Fibroblast of lung (primary cell): Measurements from ENCODE around the gene NTN1. TPM values are rescaled to one million over a fixed set of nuclear protein-coding genes. Genes with fewer than 3 reads are reported as not detected.

Experiments used
- DNase-seq, 2 donors: peaks; one replicate each; pipeline versions ENCODE4 v3.0.0 to v3.0.0-alpha.2; 2010; ENCODE audit warnings: low read depth in 2 of 2
- H2AFZ ChIP-seq: 2 replicates; pipeline ENCODE4 v1.5.1; 2012; ENCODE audit warnings: low read length, control low read depth, inconsistent platforms
- H3K27ac ChIP-seq: 2 replicates; pipeline ENCODE4 v1.5.1; 2011; ENCODE audit warnings: low read length, control low read depth; ENCODE audit not compliant: insufficient read depth
- H3K27me3 ChIP-seq: 2 replicates; pipeline ENCODE4 v1.5.1; 2011; ENCODE audit warnings: mild to moderate bottlenecking, low read length; ENCODE audit not compliant: control insufficient read depth, insufficient read depth
- H3K36me3 ChIP-seq: 2 replicates; pipeline ENCODE4 v1.5.1; 2011; ENCODE audit warnings: low read length; ENCODE audit not compliant: control insufficient read depth, insufficient read depth
- H3K4me1 ChIP-seq: 2 replicates; pipeline ENCODE4 v1.5.1; 2011; ENCODE audit warnings: low read length; ENCODE audit not compliant: control insufficient read depth, insufficient read depth; ENCODE audit errors: extremely low read depth
- H3K4me2 ChIP-seq: 2 replicates; pipeline ENCODE4 v1.5.1; 2011; ENCODE audit warnings: low read length, control low read depth; ENCODE audit not compliant: insufficient read depth; ENCODE audit errors: extremely low read depth
- H3K4me3 ChIP-seq, 4 experiments: fragments of 200-600 bp in 1 of 4; sonication (generic) in 1 of 4; replicated peaks in 1 of 4; 2 replicates each; pipeline ENCODE4 v1.5.1; 2011 to 2016; ENCODE audit warnings: low read length in 4 of 4, low read depth in 3 of 4, mild to moderate bottlenecking in 3 of 4, control low read depth in 2 of 4, inconsistent platforms in 1 of 4, mixed read lengths in 1 of 4; ENCODE audit not compliant: insufficient read depth in 1 of 4; ENCODE audit errors: control extremely low read depth in 1 of 4
- H3K79me2 ChIP-seq: 2 replicates; pipeline ENCODE4 v1.5.1; 2012; ENCODE audit warnings: mild to moderate bottlenecking, low read length, inconsistent platforms; ENCODE audit not compliant: control insufficient read depth, insufficient read depth
- H3K9ac ChIP-seq: 2 replicates; pipeline ENCODE4 v1.5.1; 2011; ENCODE audit warnings: mild to moderate bottlenecking, low read length, control low read depth; ENCODE audit not compliant: insufficient read depth
- H3K9me3 ChIP-seq: 2 replicates; pipeline ENCODE4 v1.5.1; 2012; ENCODE audit warnings: low read depth, low read length; ENCODE audit not compliant: control insufficient read depth, insufficient read depth
- H4K20me1 ChIP-seq: 2 replicates; pipeline ENCODE4 v1.5.1; 2011; ENCODE audit warnings: low read length; ENCODE audit not compliant: control insufficient read depth, insufficient read depth; ENCODE audit errors: extremely low read depth
- EZH2 ChIP-seq: IDR thresholded peaks from 2 replicates; pipeline ENCODE4 v1.5.1; 2012; ENCODE audit warnings: low read length, control low read depth, mild to moderate bottlenecking; ENCODE audit errors: missing control alignments
- polyA plus RNA-seq, 2 donors: library from polyadenylated mRNA; depleted of rRNA in 1 of 2; stranded (reverse) in 1 of 2; unstranded in 1 of 2; fragments of >200 nt; gene quantifications; 2 replicates each; pipeline ENCODE4 v1.2.1, GENCODE V29; 2011 to 2012; ENCODE audit warnings: missing spikeins in 1 of 2
- total RNA-seq: library from RNA; depleted of rRNA; stranded (reverse); fragments of >200 nt; gene quantifications from 2 replicates; pipeline ENCODE4 v1.2.1, GENCODE V29; 2014
- TF ChIP-seq, protein P1 (sequence below), 2 donors: IDR thresholded peaks in 1 of 2; conservative IDR thresholded peaks in 1 of 2; 1 replicate in 1 of 2; 2 replicates in 1 of 2; pipeline ENCODE4 v1.5.1; 2011 to 2012; ENCODE audit warnings: low read length in 2 of 2, control low read depth in 1 of 2, inconsistent platforms in 1 of 2, low read depth in 1 of 2, mild to moderate bottlenecking in 1 of 2

The NTN1 gene
- total and polyA plus RNA-seq, 2 donors (not counting 1 experiment from before 2014, with no cell fraction given): 0.17 to 3.1 TPM

DNA sequence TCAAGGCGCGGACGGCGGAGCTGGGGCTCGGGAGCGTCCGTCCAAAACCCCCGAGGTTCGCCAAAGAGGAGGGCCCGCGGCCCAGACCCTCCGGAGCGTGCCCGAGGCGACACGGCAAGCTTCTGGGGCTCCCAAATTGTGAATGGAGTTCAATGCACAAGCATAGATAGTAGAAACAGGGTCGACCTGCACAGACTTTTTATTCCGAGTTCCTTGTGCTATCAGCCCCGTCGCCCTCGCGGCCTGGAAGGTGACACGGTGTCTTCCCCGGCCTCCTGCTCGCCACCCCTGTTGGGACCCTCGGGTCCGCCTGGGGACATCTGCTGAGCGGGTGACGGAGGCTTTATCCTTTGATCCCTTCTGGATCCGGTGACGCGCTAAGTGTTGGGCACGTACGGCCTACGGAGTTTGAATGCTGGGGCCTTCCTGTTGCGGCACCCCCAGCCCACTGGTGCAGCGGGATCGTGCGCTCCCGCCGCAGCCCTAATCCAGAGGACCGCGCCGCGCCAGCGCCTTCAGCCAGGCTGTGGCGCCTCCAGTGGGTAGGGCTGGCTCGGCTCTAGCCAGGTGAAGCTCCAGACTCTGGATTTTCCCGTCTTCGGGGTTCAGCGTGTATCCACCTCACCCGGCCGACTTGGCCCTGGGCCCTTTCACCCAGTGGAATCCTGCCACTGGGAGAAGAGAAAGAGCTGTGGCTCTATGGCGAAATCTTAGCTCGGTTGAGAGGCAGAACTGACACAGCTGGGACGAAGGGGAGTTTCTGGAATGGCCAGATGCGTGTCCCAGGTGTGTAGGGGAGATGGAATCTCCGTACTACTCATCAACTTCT, 17.0 kb upstream of the NTN1 start:
- H3K79me2 ChIP-seq: no peaks in the 10 kb centered on the region
- no peaks in the 10 kb centered on the region for H4K20me1 ChIP-seq
- TF ChIP-seq, protein P1, sequence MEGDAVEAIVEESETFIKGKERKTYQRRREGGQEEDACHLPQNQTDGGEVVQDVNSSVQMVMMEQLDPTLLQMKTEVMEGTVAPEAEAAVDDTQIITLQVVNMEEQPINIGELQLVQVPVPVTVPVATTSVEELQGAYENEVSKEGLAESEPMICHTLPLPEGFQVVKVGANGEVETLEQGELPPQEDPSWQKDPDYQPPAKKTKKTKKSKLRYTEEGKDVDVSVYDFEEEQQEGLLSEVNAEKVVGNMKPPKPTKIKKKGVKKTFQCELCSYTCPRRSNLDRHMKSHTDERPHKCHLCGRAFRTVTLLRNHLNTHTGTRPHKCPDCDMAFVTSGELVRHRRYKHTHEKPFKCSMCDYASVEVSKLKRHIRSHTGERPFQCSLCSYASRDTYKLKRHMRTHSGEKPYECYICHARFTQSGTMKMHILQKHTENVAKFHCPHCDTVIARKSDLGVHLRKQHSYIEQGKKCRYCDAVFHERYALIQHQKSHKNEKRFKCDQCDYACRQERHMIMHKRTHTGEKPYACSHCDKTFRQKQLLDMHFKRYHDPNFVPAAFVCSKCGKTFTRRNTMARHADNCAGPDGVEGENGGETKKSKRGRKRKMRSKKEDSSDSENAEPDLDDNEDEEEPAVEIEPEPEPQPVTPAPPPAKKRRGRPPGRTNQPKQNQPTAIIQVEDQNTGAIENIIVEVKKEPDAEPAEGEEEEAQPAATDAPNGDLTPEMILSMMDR (conservative IDR thresholded peaks at IDR 0.05 in 1 of 2, IDR thresholded peaks at IDR 0.05 in 1 of 2; ENCODE audit: low read depth in 1 of 2, low read length in 2 of 2): no peak
- TF ChIP-seq EZH2: peak; percentile 31
- H3K4me2 ChIP-seq: no peak overlapping the region
- H3K27ac ChIP-seq: no peak overlapping the region
- no peaks in the 10 kb centered on the region for H3K9me3 ChIP-seq
- no peak overlapping the region for H3K4me3 ChIP-seq
- H2AFZ ChIP-seq: no peak overlapping the region
- H3K27me3 ChIP-seq: peaks cover 16% of the 10 kb centered on the region
- H3K9ac ChIP-seq: no peak overlapping the region
- no peaks in the 10 kb centered on the region for H3K4me1 ChIP-seq
- no peaks in the 10 kb centered on the region for H3K36me3 ChIP-seq
- no peak for DNase-seq

DNA sequence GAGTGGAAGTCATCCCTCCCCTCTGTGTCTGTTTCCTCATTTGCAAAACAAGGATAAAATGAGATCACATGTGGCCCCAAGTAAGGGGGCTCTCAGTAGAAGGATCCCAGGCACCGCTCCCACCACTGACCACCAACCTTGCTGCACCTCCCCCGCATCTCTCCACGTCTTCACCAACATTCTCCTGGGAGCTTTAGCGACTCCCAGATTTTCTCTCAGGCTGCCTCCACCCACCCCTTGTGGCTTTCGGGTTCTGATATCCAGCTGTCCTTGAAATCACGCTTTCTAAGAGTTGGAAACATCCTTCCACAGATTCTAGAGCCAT, 16.4 kb upstream of the NTN1 start:
- Histone ChIP-seq H3K27ac (no peak overlapping the region), H2AFZ (no peak overlapping the region), H3K36me3 (no peaks in the 10 kb centered on the region), H3K4me2 (no peak overlapping the region), H3K27me3 (peaks cover 16% of the 10 kb centered on the region), H3K9ac (no peak overlapping the region), H4K20me1 (no peaks in the 10 kb centered on the region), H3K4me1 (no peaks in the 10 kb centered on the region), H3K9me3 (no peaks in the 10 kb centered on the region), H3K4me3 (no peak overlapping the region), H3K79me2 (no peaks in the 10 kb centered on the region)
- no peak for DNase-seq
- TF ChIP-seq, protein P1 (conservative IDR thresholded peaks at IDR 0.05 in 1 of 2, IDR thresholded peaks at IDR 0.05 in 1 of 2; ENCODE audit: low read depth in 1 of 2, low read length in 2 of 2): no peak
- TF ChIP-seq EZH2: no peak

DNA sequence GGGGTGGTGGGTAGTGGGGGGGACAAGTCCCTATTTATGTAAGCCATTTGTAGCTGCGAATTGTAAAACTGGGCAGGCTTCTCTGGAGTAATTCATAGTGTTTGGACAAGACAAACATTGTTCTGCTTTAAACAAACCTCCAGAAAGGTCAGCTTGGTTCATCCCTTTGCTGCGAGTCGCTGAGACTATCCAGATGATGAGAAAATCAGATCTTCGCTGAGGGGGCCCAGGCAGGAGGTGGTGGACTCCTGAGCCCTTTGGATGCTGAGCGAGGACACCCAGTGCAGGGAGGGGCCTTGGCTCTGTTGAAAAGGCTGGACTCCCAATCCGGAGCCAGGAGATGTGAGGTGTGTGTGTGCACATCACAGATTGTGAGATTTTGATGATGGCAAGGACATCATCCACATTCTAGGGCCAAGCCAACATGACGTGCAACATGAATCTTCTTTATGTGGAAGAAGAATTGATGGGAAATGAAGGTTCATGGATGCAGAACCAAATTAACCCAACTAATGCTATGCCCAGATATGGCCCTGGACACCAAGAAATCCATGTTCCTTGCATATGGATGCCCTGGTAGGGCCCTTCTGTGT, 15.0 kb upstream of the NTN1 start:
- no peak for DNase-seq
- peaks cover 16% of the 10 kb centered on the region for H3K27me3 ChIP-seq
- H3K36me3 ChIP-seq: no peaks in the 10 kb centered on the region
- H3K4me3 ChIP-seq: no peak overlapping the region
- no peak overlapping the region for H3K27ac ChIP-seq
- no peak overlapping the region for H3K4me2 ChIP-seq
- no peak overlapping the region for H2AFZ ChIP-seq
- H3K79me2 ChIP-seq: no peaks in the 10 kb centered on the region
- no peaks in the 10 kb centered on the region for H3K4me1 ChIP-seq
- no peaks in the 10 kb centered on the region for H4K20me1 ChIP-seq
- H3K9me3 ChIP-seq: no peaks in the 10 kb centered on the region
- TF ChIP-seq EZH2: no peak
- TF ChIP-seq, protein P1 (conservative IDR thresholded peaks at IDR 0.05 in 1 of 2, IDR thresholded peaks at IDR 0.05 in 1 of 2; ENCODE audit: low read depth in 1 of 2, low read length in 2 of 2): no peak
- H3K9ac ChIP-seq: no peak overlapping the region
